ENCODE data around the gene MAP4K4.

The MAP4K4 gene

DNA sequence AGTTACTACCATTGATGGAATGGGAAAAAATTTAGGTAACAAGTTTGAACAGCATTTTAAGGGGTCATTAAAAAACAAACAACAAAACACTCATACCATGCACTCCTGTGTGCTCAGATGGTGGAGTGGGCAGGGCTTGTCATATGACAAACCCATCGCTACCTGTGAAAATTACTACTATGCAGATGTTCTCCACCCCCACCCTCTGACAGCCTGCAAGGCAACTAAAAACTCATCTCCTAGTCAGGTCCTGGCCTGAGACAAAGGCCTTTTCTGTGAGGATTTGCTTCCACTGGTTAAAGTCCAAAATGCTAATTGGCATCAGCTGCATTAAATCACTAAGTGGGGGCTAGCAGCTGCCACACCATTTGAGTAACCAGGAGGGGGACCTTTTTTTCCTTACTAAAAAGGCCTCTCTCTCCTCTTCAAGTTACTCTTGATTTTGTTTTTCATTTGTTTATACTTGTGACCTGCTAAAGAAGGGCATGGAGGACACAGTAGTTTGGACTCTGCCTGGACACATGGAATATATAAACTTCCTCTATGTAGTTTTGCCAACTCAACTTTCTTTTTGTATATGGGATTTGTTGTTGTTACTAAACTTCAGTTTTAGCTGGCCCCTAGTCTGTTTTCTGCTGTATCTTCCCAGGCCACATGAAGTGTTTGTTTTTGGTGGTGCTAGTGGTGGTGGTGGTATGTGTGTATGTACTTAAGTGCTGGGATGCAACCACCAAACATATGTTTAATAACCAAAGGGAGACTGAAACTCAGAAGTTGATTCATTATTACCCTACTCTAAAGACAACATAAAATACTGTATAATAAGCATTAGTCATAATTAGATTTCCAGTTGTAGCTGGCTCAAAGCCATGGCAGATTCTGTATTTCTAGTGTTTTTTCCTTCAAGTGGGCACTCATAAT, 121.3 kb downstream of the MAP4K4 start:
- DNase-seq: no peak

GRCh38 chr2:101820519-101820918, 123.0 kb downstream of the MAP4K4 start:
- no peak for DNase-seq

GRCh38 chr2:101821059-101821805, 123.7 kb downstream of the MAP4K4 start:
- no peak for DNase-seq

DNA sequence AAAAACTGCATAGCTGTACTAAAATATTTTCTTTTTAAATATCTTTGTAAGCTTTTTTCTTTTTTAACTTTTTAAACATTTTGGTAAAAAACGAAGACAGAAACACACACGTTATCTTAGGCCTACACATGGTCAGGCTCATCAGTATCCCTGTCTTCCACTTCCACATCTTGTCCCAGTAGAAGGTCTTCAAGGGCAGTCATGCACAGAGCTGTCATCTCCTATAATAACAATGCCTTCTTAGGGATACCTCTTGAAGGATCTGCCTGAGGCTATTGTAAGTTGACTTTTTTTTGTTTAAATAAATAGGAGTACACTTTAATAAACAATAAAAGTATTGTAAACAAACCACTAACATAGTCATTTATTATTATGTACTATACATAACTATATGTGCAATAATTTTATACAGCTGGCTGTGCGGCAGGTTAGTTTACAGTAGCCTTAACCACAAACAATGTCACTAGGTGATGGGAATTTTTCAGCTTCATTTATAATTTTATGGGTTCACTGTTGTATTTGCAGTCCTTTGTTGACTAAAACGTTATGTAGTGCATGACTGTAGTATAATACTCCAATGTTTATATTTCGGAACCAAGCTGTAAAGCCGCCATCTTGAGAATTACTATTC, 124.4 kb downstream of the MAP4K4 start:
- DNase-seq: no peak

DNA sequence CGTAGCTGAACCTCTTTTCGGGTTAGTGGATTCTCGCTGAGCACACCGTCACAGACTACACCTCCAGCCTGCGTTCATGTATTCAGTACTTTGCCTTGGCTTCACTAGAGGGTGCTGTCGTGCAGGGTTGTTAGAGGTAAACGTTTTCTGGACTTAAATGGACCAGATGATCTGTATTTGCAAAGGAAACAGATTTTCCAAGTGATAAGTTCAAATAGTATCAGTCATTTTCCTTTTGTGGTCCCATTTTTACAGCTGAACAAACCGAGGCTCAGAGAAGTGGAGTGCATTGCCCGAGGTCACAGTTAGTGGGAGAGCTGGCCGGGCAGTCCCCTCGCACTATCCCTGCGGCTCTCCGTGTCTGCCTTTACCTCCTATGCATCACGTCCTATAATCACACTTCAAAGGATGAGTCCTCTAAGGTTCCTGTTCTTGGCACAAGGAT, 125.9 kb downstream of the MAP4K4 start:
- DNase-seq: no peak

GRCh38 chr2:101823859-101824258, 126.4 kb downstream of the MAP4K4 start:
- DNase-seq: no peak

DNA sequence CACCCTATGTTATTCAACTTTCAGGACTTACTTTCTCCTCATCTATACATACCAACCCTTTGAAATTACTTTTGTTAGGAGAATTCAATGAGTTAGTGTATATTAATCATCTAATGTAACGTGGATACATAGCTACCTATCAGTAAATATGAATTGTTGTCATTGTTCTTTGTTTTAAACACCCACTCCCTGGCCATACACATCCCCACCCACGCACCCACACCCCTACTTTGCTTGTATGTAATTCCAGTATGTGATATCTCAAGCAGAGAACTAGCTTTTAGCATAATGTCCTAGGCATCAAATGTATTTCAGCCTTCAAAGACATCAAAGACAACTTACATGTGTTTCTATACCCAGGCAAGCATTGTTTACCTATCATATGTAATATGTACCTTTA, 129.2 kb downstream of the MAP4K4 start:
- no peak for DNase-seq

DNA sequence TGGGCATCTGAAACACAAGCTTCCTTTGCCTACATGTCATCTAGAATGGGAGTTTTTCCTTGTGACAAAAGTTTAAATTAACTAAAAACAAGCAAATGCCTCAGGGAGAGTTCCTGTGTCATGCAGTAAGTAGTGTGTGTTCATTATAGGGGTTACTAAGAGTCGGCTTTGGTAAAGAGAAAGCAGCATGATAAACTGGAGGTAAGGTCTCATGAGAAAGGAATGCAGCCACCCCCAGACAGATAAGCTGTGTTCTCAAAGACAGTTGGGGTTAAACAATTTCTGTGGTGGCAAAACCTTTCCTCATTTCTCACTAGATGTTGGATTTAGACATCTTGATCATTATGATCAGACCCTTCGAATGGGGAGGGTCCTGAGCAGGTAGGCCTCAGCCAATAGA, 129.7 kb downstream of the MAP4K4 start:
- DNase-seq: no peak

- no peak for DNase-seq
These were observed 130.8 kb downstream of the MAP4K4 start for GRCh38 chr2:101828257-101828656.

- DNase-seq: no peak
These were observed 131.3 kb downstream of the MAP4K4 start for GRCh38 chr2:101828673-101829334.

GRCh38 chr2:101829429-101829828, 131.9 kb downstream of the MAP4K4 start:
- DNase-seq: no peak

GRCh38 chr2:101830146-101830545, 132.6 kb downstream of the MAP4K4 start:
- no peak for DNase-seq

- DNase-seq: no peak
These were observed 133.0 kb downstream of the MAP4K4 start for GRCh38 chr2:101830555-101830954.

DNA sequence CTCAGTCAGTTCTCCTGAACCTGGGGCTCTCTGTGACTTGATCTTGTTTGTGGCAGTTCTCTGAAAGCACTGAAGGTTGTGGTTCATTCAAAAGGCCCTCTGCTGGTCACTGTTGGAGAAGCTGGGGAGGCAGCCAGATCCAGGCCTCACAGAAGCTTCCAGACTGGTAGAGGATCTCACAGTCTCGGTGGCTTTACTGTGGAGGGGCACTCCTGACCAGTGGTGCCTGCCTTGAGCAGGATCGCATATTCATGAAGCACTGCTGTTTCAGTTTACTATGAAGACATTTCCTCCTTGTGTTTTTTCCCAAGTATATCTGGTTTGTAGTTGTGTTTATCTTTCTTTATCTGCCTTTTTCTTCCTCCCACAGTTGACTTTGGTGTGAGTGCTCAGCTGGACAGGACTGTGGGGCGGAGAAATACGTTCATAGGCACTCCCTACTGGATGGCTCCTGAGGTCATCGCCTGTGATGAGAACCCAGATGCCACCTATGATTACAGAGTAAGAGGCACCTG, 133.9 kb downstream of the MAP4K4 start:
- DNase-seq: peak; percentile 72

DNA sequence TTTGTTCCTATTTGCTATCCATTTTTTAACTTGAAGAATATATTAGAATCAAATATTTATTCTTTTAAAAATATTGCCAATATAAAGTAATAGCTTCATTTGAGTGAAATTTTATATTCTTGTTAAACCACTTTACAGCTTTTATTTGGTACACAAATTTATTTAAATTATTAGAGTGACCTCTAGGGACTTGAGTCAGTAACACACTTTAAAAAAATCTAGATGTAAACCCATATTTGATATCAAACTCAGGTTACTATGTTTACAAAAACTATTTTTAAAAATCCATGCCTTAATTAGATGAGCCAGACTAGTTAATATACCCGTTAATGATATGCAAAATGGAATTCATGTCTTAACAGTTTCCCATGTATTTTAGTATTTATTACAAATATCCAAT, 134.6 kb downstream of the MAP4K4 start:
- DNase-seq: no peak

GRCh38 chr2:101833890-101834523, 136.5 kb downstream of the MAP4K4 start:
- no peak for DNase-seq

GRCh38 chr2:101837354-101837753, 139.8 kb downstream of the MAP4K4 start:
- DNase-seq: no peak

- no peak for DNase-seq
These were observed 144.3 kb downstream of the MAP4K4 start for GRCh38 chr2:101841679-101842327.

GRCh38 chr2:101842471-101842870, 145.0 kb downstream of the MAP4K4 start:
- DNase-seq: no peak

DNA sequence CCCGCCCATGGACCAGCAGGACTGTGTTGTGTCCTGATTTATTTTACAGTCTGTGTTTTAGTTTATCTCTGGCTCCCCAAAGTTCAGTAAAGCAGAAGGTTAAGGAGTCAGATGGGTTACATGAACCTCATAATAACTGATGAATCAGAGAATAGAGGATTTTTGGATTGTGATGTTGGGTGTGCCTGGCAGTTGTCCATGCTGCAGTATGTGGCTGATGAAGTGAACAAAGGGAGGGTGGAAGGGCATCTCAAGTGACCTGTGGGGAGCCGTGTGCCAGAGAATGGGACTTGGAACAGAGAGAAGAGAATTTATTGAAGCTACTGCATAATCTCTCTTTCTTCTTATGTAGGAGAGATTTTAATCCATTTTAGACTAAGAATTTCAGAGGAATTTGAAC, 145.5 kb downstream of the MAP4K4 start:
- peak; percentile 45 for DNase-seq

DNA sequence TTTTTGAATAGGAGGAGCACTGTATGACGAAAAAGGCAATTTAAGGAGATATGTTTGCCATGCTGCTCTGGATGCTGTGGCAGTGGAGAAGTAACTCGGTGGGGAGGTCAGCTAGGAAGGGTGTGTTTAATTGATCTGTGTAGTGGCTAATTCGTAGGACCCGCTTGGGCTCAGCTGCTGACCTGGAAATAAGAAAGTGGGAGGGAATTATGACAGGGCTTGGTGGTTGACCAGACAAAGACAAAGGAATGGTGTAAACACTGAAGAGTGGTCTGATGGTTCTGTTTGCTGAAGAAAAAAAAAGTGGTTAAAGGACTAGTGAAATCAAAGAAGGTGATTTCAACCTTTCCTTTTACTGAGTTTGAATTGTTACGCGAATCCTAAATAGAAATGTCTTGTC, 146.0 kb downstream of the MAP4K4 start:
- DNase-seq: peak; percentile 76
